HG03108 (cell line): ENCODE data around the gene UQCRHL.

Experiments used
- ATAC-seq: cut with Tn5 transposase; IDR thresholded peaks from one replicate; pipeline ENCODE4 v1.9.1; 2021; ENCODE audit warnings: moderate library complexity; ENCODE audit not compliant: unreplicated experiment

UQCRHL gene

GRCh38 chr1:15758953-15759661 lies 48.3 kb downstream of the UQCRHL start:
- no peak for ATAC-seq

GRCh38 chr1:15758343-15758931 lies 49.0 kb downstream of the UQCRHL start, which contains the start of gene FBLIM1:
TSS of gene FBLIM1 (plus strand) at chr1:15758795. CDS start at chr1:15764984, 6,189 bp downstream.
- ATAC-seq: no peak

GRCh38 chr1:15757575-15758342 lies 49.7 kb downstream of the UQCRHL start:
- no peak for ATAC-seq
